ENCODE measurements around the gene SLC8A1.

Gene SLC8A1

GRCh38 chr2:40394031-40394430 is 57.9 kb downstream of the SLC8A1 start:
- H2AK5ac ChIP-seq (ENCODE audit: low read length): no peak overlapping the region
- no CpG with 5 or more reads among the region's 4 CpGs for WGBS (ENCODE audit: extremely low coverage, insufficient coverage, insufficient read length)
- peak overlapping the region; percentile 39 for H3K4me2 ChIP-seq (ENCODE audit: low read length)
- DNase-seq: peak in 1 of 2 donors; percentile 30
- H2BK5ac ChIP-seq (ENCODE audit: low read depth, low read length, poor library complexity): no peak overlapping the region
- no peak overlapping the region for H3K4me3 ChIP-seq (ENCODE audit: low read depth, low read length)
- no peak overlapping the region for H3K23ac ChIP-seq (ENCODE audit: low read length)
- H3K9me3 ChIP-seq (ENCODE audit: insufficient read depth, low read depth, low read length): no peaks in the 10 kb centered on the region
- no peak overlapping the region for H2BK120ac ChIP-seq (ENCODE audit: insufficient read depth, low read length, poor library complexity)
- no peak overlapping the region for H2BK12ac ChIP-seq (ENCODE audit: low read length)
- no peak overlapping the region for H4K8ac ChIP-seq (ENCODE audit: low read depth, low read length)
- no peak overlapping the region for H4K91ac ChIP-seq (ENCODE audit: low read depth, low read length)
- H2AFZ ChIP-seq (ENCODE audit: insufficient read depth, low read length, poor library complexity): no peak overlapping the region
- no peaks in the 10 kb centered on the region for H3K36me3 ChIP-seq (ENCODE audit: control insufficient read depth in 1 of 2, insufficient read depth in 2 of 2, low read length in 2 of 2)
- no peaks in the 10 kb centered on the region for H3K27me3 ChIP-seq (ENCODE audit: insufficient read depth, low read length)
- peaks cover 7 to 17% of the 10 kb centered on the region in 2 experiments for H3K4me1 ChIP-seq (ENCODE audit: control insufficient read depth in 1 of 2, insufficient read depth in 2 of 2, low read length in 2 of 2)
- H3K9ac ChIP-seq (ENCODE audit: low read length): no peak overlapping the region
- no peak overlapping the region for H3K14ac ChIP-seq (ENCODE audit: low read length)
- H4K12ac ChIP-seq (ENCODE audit: low read depth, low read length): no peak overlapping the region
- no peak overlapping the region for H3K4ac ChIP-seq (ENCODE audit: low read depth, low read length)
- H3K79me1 ChIP-seq (ENCODE audit: low read length): peaks cover 12% of the 10 kb centered on the region
- H3K79me2 ChIP-seq (ENCODE audit: control insufficient read depth, insufficient read depth, low read length, poor library complexity): no peaks in the 10 kb centered on the region
- no peak overlapping the region for H3K18ac ChIP-seq (ENCODE audit: low read length)
- peak overlapping the region; percentile 64 for H3K27ac ChIP-seq (ENCODE audit: low read depth, low read length)

GRCh38 chr2:40388161-40388560 is 63.7 kb downstream of the SLC8A1 start:
- no peaks in the 10 kb centered on the region for H3K36me3 ChIP-seq (ENCODE audit: control insufficient read depth in 1 of 2, insufficient read depth in 2 of 2, low read length in 2 of 2)
- H3K4me2 ChIP-seq (ENCODE audit: low read length): no peak overlapping the region

GRCh38 chr2:40386177-40386576 is 65.7 kb downstream of the SLC8A1 start:
- no peak for DNase-seq
- Histone ChIP-seq H3K14ac (ENCODE audit: low read length) (no peak overlapping the region), H3K9ac (ENCODE audit: low read length) (no peak overlapping the region), H2BK5ac (ENCODE audit: low read depth, low read length, poor library complexity) (no peak overlapping the region), H2BK12ac (ENCODE audit: low read length) (no peak overlapping the region), H3K27ac (ENCODE audit: low read depth, low read length) (no peak overlapping the region), H2AK5ac (ENCODE audit: low read length) (no peak overlapping the region), H3K79me2 (ENCODE audit: control insufficient read depth, insufficient read depth, low read length, poor library complexity) (no peaks in the 10 kb centered on the region), H3K4me2 (ENCODE audit: low read length) (no peak overlapping the region), H3K4me1 (ENCODE audit: control insufficient read depth in 1 of 2, insufficient read depth in 2 of 2, low read length in 2 of 2) (no peaks in the 10 kb centered on the region), H3K4ac (ENCODE audit: low read depth, low read length) (no peak overlapping the region), H3K27me3 (ENCODE audit: insufficient read depth, low read length) (no peaks in the 10 kb centered on the region), H3K79me1 (ENCODE audit: low read length) (no peaks in the 10 kb centered on the region), H3K4me3 (ENCODE audit: low read depth, low read length) (no peak overlapping the region), H3K23ac (ENCODE audit: low read length) (no peak overlapping the region), H2BK120ac (ENCODE audit: insufficient read depth, low read length, poor library complexity) (no peak overlapping the region), H3K18ac (ENCODE audit: low read length) (no peak overlapping the region), H4K91ac (ENCODE audit: low read depth, low read length) (no peak overlapping the region), H4K12ac (ENCODE audit: low read depth, low read length) (no peak overlapping the region), H2AFZ (ENCODE audit: insufficient read depth, low read length, poor library complexity) (no peak overlapping the region), H4K8ac (ENCODE audit: low read depth, low read length) (no peak overlapping the region), H3K9me3 (ENCODE audit: insufficient read depth, low read depth, low read length) (no peaks in the 10 kb centered on the region), H3K36me3 (ENCODE audit: control insufficient read depth in 1 of 2, insufficient read depth in 2 of 2, low read length in 2 of 2) (peaks cover 0 to 3% of the 10 kb centered on the region in 2 experiments)
- no CpG with 5 or more reads among the region's 2 CpGs for WGBS (ENCODE audit: extremely low coverage, insufficient coverage, insufficient read length)

More at GRCh38 chr2:40388161-40388560, 63.7 kb downstream of the SLC8A1 start:
- no peak overlapping the region for H3K18ac ChIP-seq (ENCODE audit: low read length)
- no peak overlapping the region for H3K27ac ChIP-seq (ENCODE audit: low read depth, low read length)
- no peaks in the 10 kb centered on the region for H3K27me3 ChIP-seq (ENCODE audit: insufficient read depth, low read length)
- H3K79me2 ChIP-seq (ENCODE audit: control insufficient read depth, insufficient read depth, low read length, poor library complexity): no peaks in the 10 kb centered on the region
- no peak overlapping the region for H3K4me3 ChIP-seq (ENCODE audit: low read depth, low read length)
- no peak overlapping the region for H2AFZ ChIP-seq (ENCODE audit: insufficient read depth, low read length, poor library complexity)
- H4K91ac ChIP-seq (ENCODE audit: low read depth, low read length): no peak overlapping the region
- DNase-seq: no peak
- peaks cover 0 to 2% of the 10 kb centered on the region in 2 experiments for H3K4me1 ChIP-seq (ENCODE audit: control insufficient read depth in 1 of 2, insufficient read depth in 2 of 2, low read length in 2 of 2)
- no peak overlapping the region for H4K12ac ChIP-seq (ENCODE audit: low read depth, low read length)
- H2AK5ac ChIP-seq (ENCODE audit: low read length): no peak overlapping the region
- no CpG with 5 or more reads among the region's 5 CpGs for WGBS (ENCODE audit: extremely low coverage, insufficient coverage, insufficient read length)
- no peak overlapping the region for H3K4ac ChIP-seq (ENCODE audit: low read depth, low read length)
- no peaks in the 10 kb centered on the region for H3K79me1 ChIP-seq (ENCODE audit: low read length)
- no peak overlapping the region for H3K23ac ChIP-seq (ENCODE audit: low read length)
- H3K9me3 ChIP-seq (ENCODE audit: insufficient read depth, low read depth, low read length): no peaks in the 10 kb centered on the region
- no peak overlapping the region for H2BK12ac ChIP-seq (ENCODE audit: low read length)
- no peak overlapping the region for H3K14ac ChIP-seq (ENCODE audit: low read length)
- no peak overlapping the region for H2BK120ac ChIP-seq (ENCODE audit: insufficient read depth, low read length, poor library complexity)
- H3K9ac ChIP-seq (ENCODE audit: low read length): no peak overlapping the region
- no peak overlapping the region for H2BK5ac ChIP-seq (ENCODE audit: low read depth, low read length, poor library complexity)
- no peak overlapping the region for H4K8ac ChIP-seq (ENCODE audit: low read depth, low read length)

- H3K4me1 ChIP-seq (ENCODE audit: control insufficient read depth in 1 of 2, insufficient read depth in 2 of 2, low read length in 2 of 2): no peaks in the 10 kb centered on the region
- no peak overlapping the region for H2BK12ac ChIP-seq (ENCODE audit: low read length)
- no peak overlapping the region for H3K4me3 ChIP-seq (ENCODE audit: low read depth, low read length)
- H3K4ac ChIP-seq (ENCODE audit: low read depth, low read length): no peak overlapping the region
- H4K12ac ChIP-seq (ENCODE audit: low read depth, low read length): no peak overlapping the region
- no peak overlapping the region for H2BK5ac ChIP-seq (ENCODE audit: low read depth, low read length, poor library complexity)
- no peak overlapping the region for H3K9ac ChIP-seq (ENCODE audit: low read length)
- H3K79me2 ChIP-seq (ENCODE audit: control insufficient read depth, insufficient read depth, low read length, poor library complexity): no peaks in the 10 kb centered on the region
- H2BK120ac ChIP-seq (ENCODE audit: insufficient read depth, low read length, poor library complexity): no peak overlapping the region
- WGBS (ENCODE audit: extremely low coverage, insufficient coverage, insufficient read length): no CpG with 5 or more reads among the region's 2 CpGs
- H3K36me3 ChIP-seq (ENCODE audit: control insufficient read depth in 1 of 2, insufficient read depth in 2 of 2, low read length in 2 of 2): peaks cover 0 to 5% of the 10 kb centered on the region in 2 experiments
- no peak overlapping the region for H2AFZ ChIP-seq (ENCODE audit: insufficient read depth, low read length, poor library complexity)
- peaks cover 2% of the 10 kb centered on the region for H3K9me3 ChIP-seq (ENCODE audit: insufficient read depth, low read depth, low read length)
- H4K8ac ChIP-seq (ENCODE audit: low read depth, low read length): no peak overlapping the region
- H3K4me2 ChIP-seq (ENCODE audit: low read length): no peak overlapping the region
- H3K79me1 ChIP-seq (ENCODE audit: low read length): no peaks in the 10 kb centered on the region
- no peak overlapping the region for H3K14ac ChIP-seq (ENCODE audit: low read length)
- H3K27ac ChIP-seq (ENCODE audit: low read depth, low read length): no peak overlapping the region
- H3K27me3 ChIP-seq (ENCODE audit: insufficient read depth, low read length): no peaks in the 10 kb centered on the region
- peak in 1 of 2 donors; percentile 40 for DNase-seq
- H2AK5ac ChIP-seq (ENCODE audit: low read length): no peak overlapping the region
- H3K18ac ChIP-seq (ENCODE audit: low read length): no peak overlapping the region
- no peak overlapping the region for H4K91ac ChIP-seq (ENCODE audit: low read depth, low read length)
- H3K23ac ChIP-seq (ENCODE audit: low read length): no peak overlapping the region
Measured at GRCh38 chr2:40384714-40385113, 67.2 kb downstream of the SLC8A1 start.
